GM18858 (cell line): ENCODE results near the gene KLHL34.

Experiments used
- ATAC-seq: cut with Tn5 transposase; IDR thresholded peaks from one replicate; pipeline ENCODE4 v1.9.1; 2021; ENCODE audit not compliant: unreplicated experiment

The KLHL34 gene

GRCh38 chrX:21656587-21657317, 1.4 kb downstream of the KLHL34 start:
- ATAC-seq = no peak

- ATAC-seq = no peak
Measured at GRCh38 chrX:21655901-21656586, 2.1 kb downstream of the KLHL34 start.

GRCh38 chrX:21645886-21646285, 12.2 kb downstream of the KLHL34 start:
- no peak for ATAC-seq

- ATAC-seq = no peak
Measured at GRCh38 chrX:21645431-21645830, 12.7 kb downstream of the KLHL34 start.

- ATAC-seq = no peak
Measured at GRCh38 chrX:21639775-21640174, 18.4 kb downstream of the KLHL34 start.

GRCh38 chrX:21638311-21638710, 19.8 kb downstream of the KLHL34 start:
- ATAC-seq = no peak

GRCh38 chrX:21632027-21632426, 26.1 kb downstream of the KLHL34 start:
- ATAC-seq = no peak

GRCh38 chrX:21623778-21624501, 34.2 kb downstream of the KLHL34 start:
- no peak for ATAC-seq

- no peak for ATAC-seq
Measured at GRCh38 chrX:21620234-21620633, 37.9 kb downstream of the KLHL34 start.

GRCh38 chrX:21616386-21616785, 41.7 kb downstream of the KLHL34 start:
- no peak for ATAC-seq

GRCh38 chrX:21612154-21612553, 46.0 kb downstream of the KLHL34 start:
- ATAC-seq = no peak

GRCh38 chrX:21610168-21610567, 48.0 kb downstream of the KLHL34 start:
- no peak for ATAC-seq

- ATAC-seq = no peak
Measured at GRCh38 chrX:21606002-21606401, 52.1 kb downstream of the KLHL34 start.
